Left lung (tissue), 10 donors: Measurements from ENCODE around the gene TMTC2. TPM values are rescaled to one million over a fixed set of nuclear protein-coding genes. Genes with fewer than 3 reads are reported as not detected.

Source experiments
- ATAC-seq: fragments of 200-7000 bp; cut with Tn5 transposase; one replicate; pipeline ENCODE4 v1.9.1; 2020; ENCODE audit warnings: moderate library complexity
- DNase-seq, 4 donors: peaks; one replicate each; pipeline ENCODE4 v3.0.0-alpha.2; 2013 to 2020
- H3K27ac ChIP-seq, 2 donors: fragments of 200-600 bp; sonication (generic) in 1 of 2; one replicate each; pipeline versions ENCODE4 v1.5.0 to v1.8.0; 2020 to 2021
- H3K27me3 ChIP-seq, 2 donors: fragments of 200-600 bp; sonication (generic) in 1 of 2; one replicate each; pipeline versions ENCODE4 v1.5.0 to v1.8.0; 2020 to 2021
- H3K36me3 ChIP-seq, 2 donors: fragments of 200-600 bp; sonication (generic) in 1 of 2; one replicate each; pipeline versions ENCODE4 v1.5.0 to v1.8.0; 2020 to 2021
- H3K4me1 ChIP-seq, 2 donors: fragments of 200-600 bp; one replicate each; pipeline ENCODE4 v1.8.0; 2021
- H3K4me3 ChIP-seq, 2 donors: fragments of 200-600 bp; sonication (generic) in 1 of 2; one replicate each; pipeline versions ENCODE4 v1.5.0 to v1.8.0; 2020 to 2021; ENCODE audit warnings: mild to moderate bottlenecking in 1 of 2
- H3K9me3 ChIP-seq, 2 donors: fragments of 200-600 bp; sonication (generic) in 1 of 2; one replicate each; pipeline versions ENCODE4 v1.5.0 to v1.8.0; 2020 to 2021
- CTCF ChIP-seq, 2 donors: fragments of 200-600 bp; sonication (generic) in 1 of 2; IDR thresholded peaks; one replicate each; pipeline versions ENCODE4 v1.5.0 to v1.8.0; 2021; ENCODE audit warnings: antibody characterized with exemption in 2 of 2
- intact Hi-C, 2 donors: fragments of 100-400 bp; cut with DNase I; formaldehyde crosslinking; loops; one replicate each; pipeline versions ENCODE4 v1.11.2 to v1.14.2; 2022
- polyA plus RNA-seq, 6 donors: library from polyadenylated mRNA; unstranded; fragments of 120-200 nt; gene quantifications; one replicate each; pipeline ENCODE4 v1.2.1, GENCODE V29; 2013; ENCODE audit not compliant: insufficient read length in 6 of 6
- total RNA-seq, 2 donors: library from RNA; stranded (reverse); fragmentation: NEBNext Ultra II Directional; extraction: Animal tissue kit (Norgen Biotek cat#: 25700); gene quantifications; one replicate each; pipeline ENCODE4 v1.2.1, GENCODE V29; 2021
- donor health status: DM: no; HTN: yes; CAD: no.
- donor health status: DM: no; HTN: no; CAD: no.

Gene TMTC2
- total and polyA plus RNA-seq, 8 donors, result 17.2 to 46.1 (median 39.3) TPM

GRCh38 chr12:83084516-83085234 lies 398.0 kb downstream of the TMTC2 start:
- H3K9me3 ChIP-seq, result no peaks in the 10 kb centered on the region
- no peak overlapping the region for H3K4me3 ChIP-seq
- TF ChIP-seq CTCF (IDR thresholded peaks at IDR 0.05), result no peak
- no peaks in the 10 kb centered on the region for H3K4me1 ChIP-seq
- no peak overlapping the region for H3K27ac ChIP-seq
- H3K36me3 ChIP-seq, result no peaks in the 10 kb centered on the region
- DNase-seq, result no peak
- H3K27me3 ChIP-seq, result no peaks in the 10 kb centered on the region
- intact Hi-C loops, result no loop called here
- peak; percentile 90 for ATAC-seq

- H3K4me3 ChIP-seq, result no peak overlapping the region
Observed at GRCh38 chr12:83086023-83086422, 399.3 kb downstream of the TMTC2 start.

GRCh38 chr12:83089575-83089974 lies 402.9 kb downstream of the TMTC2 start:
- intact Hi-C loops, result no loop called here
- no peak for TF ChIP-seq CTCF (IDR thresholded peaks at IDR 0.05)
- DNase-seq (no peak), ATAC-seq (no peak)
- Histone ChIP-seq H3K36me3 (no peaks in the 10 kb centered on the region), H3K4me1 (no peaks in the 10 kb centered on the region), H3K27me3 (no peaks in the 10 kb centered on the region), H3K27ac (no peak overlapping the region), H3K4me3 (no peak overlapping the region), H3K9me3 (no peaks in the 10 kb centered on the region)

More at GRCh38 chr12:83086023-83086422, 399.3 kb downstream of the TMTC2 start:
- no peak overlapping the region for H3K27ac ChIP-seq
- no peak for TF ChIP-seq CTCF (IDR thresholded peaks at IDR 0.05)
- H3K27me3 ChIP-seq, result no peaks in the 10 kb centered on the region
- intact Hi-C loops, result no loop called here
- no peaks in the 10 kb centered on the region for H3K36me3 ChIP-seq
- no peaks in the 10 kb centered on the region for H3K4me1 ChIP-seq
- DNase-seq, result peak in 1 of 4 donors; percentile 59
- no peak for ATAC-seq
- no peaks in the 10 kb centered on the region for H3K9me3 ChIP-seq

GRCh38 chr12:83092129-83092528 lies 405.4 kb downstream of the TMTC2 start:
- no peak for ATAC-seq
- intact Hi-C loops, result no loop called here
- TF ChIP-seq CTCF (IDR thresholded peaks at IDR 0.05), result no peak

GRCh38 chr12:83092606-83093005 lies 405.9 kb downstream of the TMTC2 start:
- Histone ChIP-seq H3K4me3 (no peak overlapping the region), H3K4me1 (no peaks in the 10 kb centered on the region), H3K36me3 (no peaks in the 10 kb centered on the region), H3K27ac (no peak overlapping the region), H3K9me3 (no peaks in the 10 kb centered on the region), H3K27me3 (no peaks in the 10 kb centered on the region)
- DNase-seq (no peak), ATAC-seq (no peak)
- intact Hi-C loops, result no loop called here
- no peak for TF ChIP-seq CTCF (IDR thresholded peaks at IDR 0.05)

More at GRCh38 chr12:83092129-83092528, 405.4 kb downstream of the TMTC2 start:
- H3K4me1 ChIP-seq, result no peaks in the 10 kb centered on the region
- H3K9me3 ChIP-seq, result no peaks in the 10 kb centered on the region
- H3K36me3 ChIP-seq, result no peaks in the 10 kb centered on the region
- H3K4me3 ChIP-seq, result no peak overlapping the region
- no peak for DNase-seq
- H3K27ac ChIP-seq, result no peak overlapping the region
- H3K27me3 ChIP-seq, result no peaks in the 10 kb centered on the region
